HG02884 (cell line): ENCODE measurements around the gene ELAVL3.
A peak's percentile ranks its signal among the peaks of the same experiment; 100 is the strongest.
"Not testable (repeated sequence)": the region's sequence is repeated elsewhere in the genome, so short reads cannot be mapped to it uniquely, and the experiment has no call there.

Source experiments
- ATAC-seq: cut with Tn5 transposase; IDR thresholded peaks from one replicate; pipeline ENCODE4 v1.9.1; 2021; ENCODE audit warnings: mild to moderate bottlenecking, moderate library complexity; ENCODE audit not compliant: unreplicated experiment

The ELAVL3 gene

GRCh38 chr19:11445141-11445540, 35.7 kb downstream of the ELAVL3 start:
- no peak for ATAC-seq

GRCh38 chr19:11444059-11444458, 36.8 kb downstream of the ELAVL3 start:
- ATAC-seq = no peak

GRCh38 chr19:11437955-11438354, 42.9 kb downstream of the ELAVL3 start:
- no peak for ATAC-seq

GRCh38 chr19:11435833-11436313, 45.0 kb downstream of the ELAVL3 start:
- ATAC-seq = no peak

- peak; percentile 85 for ATAC-seq
Observed at GRCh38 chr19:11435057-11435832, 45.6 kb downstream of the ELAVL3 start, which contains the start of the genes ODAD3 and PRKCSH. Gene ODAD3 (minus strand): TSS chr19:11435121. CDS start chr19:11435016, 105 bp downstream. Gene PRKCSH (plus strand): TSS chr19:11435635. CDS start chr19:11436118, 483 bp downstream.

- ATAC-seq = no peak
Observed at GRCh38 chr19:11434703-11435056, 46.2 kb downstream of the ELAVL3 start.

- ATAC-seq = not testable (repeated sequence)
Observed at GRCh38 chr19:11433526-11433925, 47.3 kb downstream of the ELAVL3 start.

- ATAC-seq = no peak
Observed at GRCh38 chr19:11426656-11427055, 54.2 kb downstream of the ELAVL3 start.

- no peak for ATAC-seq
Observed at GRCh38 chr19:11425719-11426457, 55.0 kb downstream of the ELAVL3 start.

- ATAC-seq = no peak
Observed at GRCh38 chr19:11423791-11424181, 57.1 kb downstream of the ELAVL3 start.

GRCh38 chr19:11423164-11423790, 57.6 kb downstream of the ELAVL3 start:
- no peak for ATAC-seq

- no peak for ATAC-seq
Observed at GRCh38 chr19:11422163-11423065, 58.4 kb downstream of the ELAVL3 start.

GRCh38 chr19:11421371-11422098, 59.3 kb downstream of the ELAVL3 start:
- no peak for ATAC-seq

GRCh38 chr19:11420429-11421370, 60.1 kb downstream of the ELAVL3 start:
- no peak for ATAC-seq

- no peak for ATAC-seq
Observed at GRCh38 chr19:11418549-11419506, 62.0 kb downstream of the ELAVL3 start, which contains the start of gene RGL3. Gene RGL3 (minus strand): TSS chr19:11419314. CDS start chr19:11419278, 36 bp downstream.

- no peak for ATAC-seq
Observed at GRCh38 chr19:11418094-11418548, 62.7 kb downstream of the ELAVL3 start.

GRCh38 chr19:11416346-11417052, 64.3 kb downstream of the ELAVL3 start:
- no peak for ATAC-seq
